IMR-90 (cell line): Measurements from ENCODE around the gene PLCB3. TPM values are rescaled to one million over a fixed set of nuclear protein-coding genes. Genes with fewer than 3 reads are reported as not detected.

Experiments
- BHLHE40 ChIP-seq: fragments of 150-350 bp; IDR thresholded peaks from 2 replicates; pipeline ENCODE4 v1.6.1; 2016; ENCODE audit warnings: mild to moderate bottlenecking, low read depth, low read length
- CTCF ChIP-seq: conservative IDR thresholded peaks from 2 replicates; pipeline ENCODE4 v1.5.1; 2012; ENCODE audit warnings: mild to moderate bottlenecking, low read depth, low read length, improper control_type of control experiment
- FOS ChIP-seq: fragments of 150-350 bp; IDR thresholded peaks from 2 replicates; pipeline ENCODE4 v1.6.1; 2016; ENCODE audit warnings: low read depth, low read length
- RCOR1 ChIP-seq: IDR thresholded peaks from 2 replicates; pipeline ENCODE4 v1.6.1; 2012; ENCODE audit warnings: mild to moderate bottlenecking, low read length, improper control_type of control experiment; ENCODE audit not compliant: insufficient replicate concordance
- USF2 ChIP-seq: fragments of 150-350 bp; IDR thresholded peaks from 2 replicates; pipeline ENCODE4 v1.6.1; 2017; ENCODE audit warnings: mild to moderate bottlenecking, antibody characterized with exemption, low read length, low read depth
- polyA plus RNA-seq, 3 experiments: library from polyadenylated mRNA; depleted of rRNA; stranded (reverse); fragments of >200 nt; gene quantifications; 2 replicates each; pipeline ENCODE4 v1.2.3, GENCODE V29; 2012; ENCODE audit warnings: low replicate concordance in 1 of 3
- total RNA-seq: library from RNA; depleted of rRNA; stranded (reverse); fragments of >200 nt; gene quantifications from 2 replicates; pipeline ENCODE4 v1.2.3, GENCODE V29; 2012

Gene PLCB3
- total and polyA plus RNA-seq, 2 of the 4 experiments (the other 2 are of a cell fraction): 23.9 to 24.9 TPM

GRCh38 chr11:64241241-64241490 lies 10.2 kb upstream of the PLCB3 start (continued):
- TF ChIP-seq USF2 (no peak), RCOR1 (no peak), CTCF (no peak), BHLHE40 (no peak), FOS (no peak)
